NCI-H345 treated with DMSO at 0.1 percent for 48 hours (cell line): ENCODE data around the gene CPB2.

ENCODE experiments used
- DNase-seq: peaks from one replicate; lab custom pipeline; 2025; ENCODE audit not compliant: unreplicated experiment; lab: John Stamatoyannopoulos, UW

CPB2 gene

GRCh38 chr13:46104868-46105267, at the start of gene CPB2:
TSS of gene CPB2 (minus strand) at chr13:46105033. CDS start at chr13:46105009, 24 bp downstream.
- DNase-seq, result no peak

- DNase-seq, result no peak
Observed at GRCh38 chr13:46154136-46154801, 49.4 kb upstream of the CPB2 start.

- no peak for DNase-seq
Observed at GRCh38 chr13:46152627-46153328, 47.9 kb upstream of the CPB2 start.

- DNase-seq, result no peak
Observed at GRCh38 chr13:46150134-46150693, 45.4 kb upstream of the CPB2 start.

- no peak for DNase-seq
Observed at GRCh38 chr13:46149272-46150133, 44.7 kb upstream of the CPB2 start.

GRCh38 chr13:46146898-46147297, 42.1 kb upstream of the CPB2 start:
- no peak for DNase-seq

GRCh38 chr13:46145950-46146349, 41.1 kb upstream of the CPB2 start:
- no peak for DNase-seq

- no peak for DNase-seq
Observed at GRCh38 chr13:46145135-46145534, 40.3 kb upstream of the CPB2 start.

- peak; percentile 18 for DNase-seq
Observed at GRCh38 chr13:46143184-46143701, 38.4 kb upstream of the CPB2 start.

- DNase-seq, result peak; percentile 14
Observed at GRCh38 chr13:46142776-46143175, 37.9 kb upstream of the CPB2 start.

- DNase-seq, result no peak
Observed at GRCh38 chr13:46140044-46140443, 35.2 kb upstream of the CPB2 start.

- no peak for DNase-seq
Observed at GRCh38 chr13:46137627-46138317, 32.9 kb upstream of the CPB2 start.

- DNase-seq, result no peak
Observed at GRCh38 chr13:46136688-46137087, 31.9 kb upstream of the CPB2 start.

GRCh38 chr13:46134961-46135522, 30.2 kb upstream of the CPB2 start:
- peak; percentile 30 for DNase-seq

- DNase-seq, result no peak
Observed at GRCh38 chr13:46134494-46134893, 29.7 kb upstream of the CPB2 start.

- no peak for DNase-seq
Observed at GRCh38 chr13:46132109-46132508, 27.3 kb upstream of the CPB2 start.

- no peak for DNase-seq
Observed at GRCh38 chr13:46131705-46132104, 26.9 kb upstream of the CPB2 start.

GRCh38 chr13:46129955-46130618, 25.3 kb upstream of the CPB2 start:
- no peak for DNase-seq

GRCh38 chr13:46129124-46129523, 24.3 kb upstream of the CPB2 start:
- DNase-seq, result no peak
